PFSK-1 (cell line): Measurements from ENCODE around the gene CHST9.

Experiments
- POLR2AphosphoS5 ChIP-seq: IDR thresholded peaks from 2 replicates; pipeline ENCODE4 v1.6.1; 2012; ENCODE audit warnings: low read depth, mild to moderate bottlenecking, control low read depth, low read length, moderate library complexity
- SIN3A ChIP-seq: IDR thresholded peaks from 2 replicates; pipeline ENCODE4 v1.6.1; 2012; ENCODE audit warnings: mild to moderate bottlenecking, low read length, moderate library complexity, borderline replicate concordance; ENCODE audit not compliant: insufficient read depth
- TAF1 ChIP-seq: IDR thresholded peaks from 2 replicates; pipeline ENCODE4 v1.6.1; 2012; ENCODE audit warnings: low read length, control low read depth, borderline replicate concordance; ENCODE audit not compliant: insufficient read depth
- TF ChIP-seq, protein P1 (sequence below), 2 experiments: IDR thresholded peaks; 2 replicates each; pipeline versions ENCODE4 v1.6.1 to v1.8.0; 2011 to 2012; ENCODE audit warnings: low read depth in 2 of 2, low read length in 2 of 2, control low read depth in 1 of 2, inconsistent platforms in 1 of 2, mild to moderate bottlenecking in 1 of 2, moderate library complexity in 1 of 2; ENCODE audit not compliant: insufficient read depth in 1 of 2

DNA sequence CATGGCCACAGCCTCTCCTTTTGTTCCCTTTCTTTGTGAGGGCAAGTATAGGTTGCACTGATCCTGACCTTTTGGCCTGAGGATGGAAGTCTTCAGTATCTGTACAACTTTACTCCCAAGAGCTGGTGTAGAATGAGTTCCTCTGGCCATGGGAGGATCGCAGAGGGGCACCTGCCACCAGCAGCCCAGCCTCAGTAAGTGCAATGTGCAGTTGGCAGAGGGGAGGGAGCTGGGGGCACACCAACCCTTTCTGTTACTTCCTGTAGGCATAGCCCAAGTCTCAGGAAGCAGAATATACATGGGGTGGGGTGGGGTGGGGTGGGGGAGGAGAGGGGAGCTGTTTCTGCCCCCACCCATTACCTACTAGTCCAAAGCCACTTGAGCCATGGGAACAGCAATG, 254.5 kb downstream of the CHST9 start:
- TF ChIP-seq, protein P1, sequence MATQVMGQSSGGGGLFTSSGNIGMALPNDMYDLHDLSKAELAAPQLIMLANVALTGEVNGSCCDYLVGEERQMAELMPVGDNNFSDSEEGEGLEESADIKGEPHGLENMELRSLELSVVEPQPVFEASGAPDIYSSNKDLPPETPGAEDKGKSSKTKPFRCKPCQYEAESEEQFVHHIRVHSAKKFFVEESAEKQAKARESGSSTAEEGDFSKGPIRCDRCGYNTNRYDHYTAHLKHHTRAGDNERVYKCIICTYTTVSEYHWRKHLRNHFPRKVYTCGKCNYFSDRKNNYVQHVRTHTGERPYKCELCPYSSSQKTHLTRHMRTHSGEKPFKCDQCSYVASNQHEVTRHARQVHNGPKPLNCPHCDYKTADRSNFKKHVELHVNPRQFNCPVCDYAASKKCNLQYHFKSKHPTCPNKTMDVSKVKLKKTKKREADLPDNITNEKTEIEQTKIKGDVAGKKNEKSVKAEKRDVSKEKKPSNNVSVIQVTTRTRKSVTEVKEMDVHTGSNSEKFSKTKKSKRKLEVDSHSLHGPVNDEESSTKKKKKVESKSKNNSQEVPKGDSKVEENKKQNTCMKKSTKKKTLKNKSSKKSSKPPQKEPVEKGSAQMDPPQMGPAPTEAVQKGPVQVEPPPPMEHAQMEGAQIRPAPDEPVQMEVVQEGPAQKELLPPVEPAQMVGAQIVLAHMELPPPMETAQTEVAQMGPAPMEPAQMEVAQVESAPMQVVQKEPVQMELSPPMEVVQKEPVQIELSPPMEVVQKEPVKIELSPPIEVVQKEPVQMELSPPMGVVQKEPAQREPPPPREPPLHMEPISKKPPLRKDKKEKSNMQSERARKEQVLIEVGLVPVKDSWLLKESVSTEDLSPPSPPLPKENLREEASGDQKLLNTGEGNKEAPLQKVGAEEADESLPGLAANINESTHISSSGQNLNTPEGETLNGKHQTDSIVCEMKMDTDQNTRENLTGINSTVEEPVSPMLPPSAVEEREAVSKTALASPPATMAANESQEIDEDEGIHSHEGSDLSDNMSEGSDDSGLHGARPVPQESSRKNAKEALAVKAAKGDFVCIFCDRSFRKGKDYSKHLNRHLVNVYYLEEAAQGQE (IDR thresholded peaks at IDR 0.05; ENCODE audit: insufficient read depth in 1 of 2, low read depth in 2 of 2, low read length in 2 of 2), result no peak
- TF ChIP-seq POLR2AphosphoS5, result no peak
- TF ChIP-seq SIN3A, result no peak
- no peak for TF ChIP-seq TAF1
